ENCODE results near the gene PLIN1.

The PLIN1 gene

GRCh38 chr15:89664441-89665350 is 14.5 kb downstream of the PLIN1 start:
- peak overlapping the region; percentile 45 for H3K4me3 ChIP-seq (ENCODE audit: low read length)
- no peaks in the 10 kb centered on the region for H3K27me3 ChIP-seq (replicated peaks; ENCODE audit: control insufficient read depth, insufficient read depth, low read length)
- H3K9ac ChIP-seq (ENCODE audit: low read length): peak overlapping the region; percentile 82
- H3K4me1 ChIP-seq (ENCODE audit: control insufficient read depth, insufficient read depth, low read length): peaks cover 48% of the 10 kb centered on the region
- H3K36me3 ChIP-seq (ENCODE audit: control insufficient read depth, insufficient read depth, low read length, severe bottlenecking): peaks cover 44% of the 10 kb centered on the region
- no peak for DNase-seq (ENCODE audit: low read depth)
- H3K9me3 ChIP-seq (ENCODE audit: control insufficient read depth, low read length): no peaks in the 10 kb centered on the region

GRCh38 chr15:89662893-89663626 is 16.1 kb downstream of the PLIN1 start:
- H3K4me1 ChIP-seq (ENCODE audit: control insufficient read depth, insufficient read depth, low read length): peaks cover 40% of the 10 kb centered on the region
- H3K36me3 ChIP-seq (ENCODE audit: control insufficient read depth, insufficient read depth, low read length, severe bottlenecking): peaks cover 28% of the 10 kb centered on the region
- no peaks in the 10 kb centered on the region for H3K9me3 ChIP-seq (ENCODE audit: control insufficient read depth, low read length)
- H3K9ac ChIP-seq (ENCODE audit: low read length): peak overlapping the region; percentile 87
- DNase-seq (ENCODE audit: low read depth): peak; percentile 83
- no peaks in the 10 kb centered on the region for H3K27me3 ChIP-seq (replicated peaks; ENCODE audit: control insufficient read depth, insufficient read depth, low read length)
- H3K4me3 ChIP-seq (ENCODE audit: low read length): peak overlapping the region; percentile 69

GRCh38 chr15:89660556-89660955 is 18.6 kb downstream of the PLIN1 start:
- Histone ChIP-seq H3K27me3 (replicated peaks; ENCODE audit: control insufficient read depth, insufficient read depth, low read length) (no peaks in the 10 kb centered on the region), H3K9me3 (ENCODE audit: control insufficient read depth, low read length) (no peaks in the 10 kb centered on the region), H3K36me3 (ENCODE audit: control insufficient read depth, insufficient read depth, low read length, severe bottlenecking) (peaks cover 10% of the 10 kb centered on the region), H3K4me3 (ENCODE audit: low read length) (no peak overlapping the region), H3K4me1 (ENCODE audit: control insufficient read depth, insufficient read depth, low read length) (peaks cover 40% of the 10 kb centered on the region), H3K9ac (ENCODE audit: low read length) (no peak overlapping the region)
- DNase-seq (ENCODE audit: low read depth): no peak

- peaks cover 34% of the 10 kb centered on the region for H3K4me1 ChIP-seq (ENCODE audit: control insufficient read depth, insufficient read depth, low read length)
- DNase-seq (ENCODE audit: low read depth): no peak
- H3K4me3 ChIP-seq (ENCODE audit: low read length): no peak overlapping the region
- no peaks in the 10 kb centered on the region for H3K9me3 ChIP-seq (ENCODE audit: control insufficient read depth, low read length)
- H3K27me3 ChIP-seq (replicated peaks; ENCODE audit: control insufficient read depth, insufficient read depth, low read length): no peaks in the 10 kb centered on the region
- peaks cover 1% of the 10 kb centered on the region for H3K36me3 ChIP-seq (ENCODE audit: control insufficient read depth, insufficient read depth, low read length, severe bottlenecking)
- no peak overlapping the region for H3K9ac ChIP-seq (ENCODE audit: low read length)
Observed at GRCh38 chr15:89659295-89659694, 19.9 kb downstream of the PLIN1 start.

GRCh38 chr15:89657686-89658200 is 21.4 kb downstream of the PLIN1 start:
- Histone ChIP-seq H3K36me3 (ENCODE audit: control insufficient read depth, insufficient read depth, low read length, severe bottlenecking) (no peaks in the 10 kb centered on the region), H3K9ac (ENCODE audit: low read length) (peak overlapping the region; percentile 23), H3K27me3 (replicated peaks; ENCODE audit: control insufficient read depth, insufficient read depth, low read length) (no peaks in the 10 kb centered on the region), H3K4me1 (ENCODE audit: control insufficient read depth, insufficient read depth, low read length) (peaks cover 33% of the 10 kb centered on the region), H3K4me3 (ENCODE audit: low read length) (no peak overlapping the region), H3K9me3 (ENCODE audit: control insufficient read depth, low read length) (no peaks in the 10 kb centered on the region)
- DNase-seq (ENCODE audit: low read depth): no peak

- H3K27me3 ChIP-seq (replicated peaks; ENCODE audit: control insufficient read depth, insufficient read depth, low read length): no peaks in the 10 kb centered on the region
- H3K36me3 ChIP-seq (ENCODE audit: control insufficient read depth, insufficient read depth, low read length, severe bottlenecking): peaks cover 14% of the 10 kb centered on the region
- H3K4me1 ChIP-seq (ENCODE audit: control insufficient read depth, insufficient read depth, low read length): peaks cover 32% of the 10 kb centered on the region
- DNase-seq (ENCODE audit: low read depth): no peak
- peak overlapping the region; percentile 97 for H3K9ac ChIP-seq (ENCODE audit: low read length)
- H3K4me3 ChIP-seq (ENCODE audit: low read length): no peak overlapping the region
- H3K9me3 ChIP-seq (ENCODE audit: control insufficient read depth, low read length): no peaks in the 10 kb centered on the region
Observed at GRCh38 chr15:89656116-89656815, 22.9 kb downstream of the PLIN1 start.

GRCh38 chr15:89654847-89655805 is 24.0 kb downstream of the PLIN1 start, which contains the start of gene KIF7:
KIF7 (minus strand) TSS chr15:89655467; CDS start chr15:89652930, 2,537 bp downstream.
- DNase-seq (ENCODE audit: low read depth): peak; percentile 74
- Histone ChIP-seq H3K4me3 (ENCODE audit: low read length) (peak within 1 kb of the TSS; percentile 85), H3K9me3 (ENCODE audit: control insufficient read depth, low read length) (no peaks in the 10 kb centered on the region), H3K9ac (ENCODE audit: low read length) (peak within 1 kb of the TSS; percentile 97), H3K36me3 (ENCODE audit: control insufficient read depth, insufficient read depth, low read length, severe bottlenecking) (peaks cover 14% of the 10 kb centered on the region), H3K27me3 (replicated peaks; ENCODE audit: control insufficient read depth, insufficient read depth, low read length) (no peaks in the 10 kb centered on the region), H3K4me1 (ENCODE audit: control insufficient read depth, insufficient read depth, low read length) (peaks cover 27% of the 10 kb centered on the region)

- H3K27me3 ChIP-seq (replicated peaks; ENCODE audit: control insufficient read depth, insufficient read depth, low read length): no peaks in the 10 kb centered on the region
- H3K9me3 ChIP-seq (ENCODE audit: control insufficient read depth, low read length): no peaks in the 10 kb centered on the region
- DNase-seq (ENCODE audit: low read depth): peak; percentile 41
- H3K4me3 ChIP-seq (ENCODE audit: low read length): peak overlapping the region; percentile 85
- peaks cover 27% of the 10 kb centered on the region for H3K4me1 ChIP-seq (ENCODE audit: control insufficient read depth, insufficient read depth, low read length)
- peaks cover 22% of the 10 kb centered on the region for H3K36me3 ChIP-seq (ENCODE audit: control insufficient read depth, insufficient read depth, low read length, severe bottlenecking)
- peak overlapping the region; percentile 97 for H3K9ac ChIP-seq (ENCODE audit: low read length)
Observed at GRCh38 chr15:89654301-89654761, 24.8 kb downstream of the PLIN1 start.

GRCh38 chr15:89653578-89653977 is 25.6 kb downstream of the PLIN1 start:
- H3K9ac ChIP-seq (ENCODE audit: low read length): peak overlapping the region; percentile 58
- H3K27me3 ChIP-seq (replicated peaks; ENCODE audit: control insufficient read depth, insufficient read depth, low read length): no peaks in the 10 kb centered on the region
- peak overlapping the region; percentile 85 for H3K4me3 ChIP-seq (ENCODE audit: low read length)
- no peaks in the 10 kb centered on the region for H3K9me3 ChIP-seq (ENCODE audit: control insufficient read depth, low read length)
- peaks cover 28% of the 10 kb centered on the region for H3K36me3 ChIP-seq (ENCODE audit: control insufficient read depth, insufficient read depth, low read length, severe bottlenecking)
- peaks cover 27% of the 10 kb centered on the region for H3K4me1 ChIP-seq (ENCODE audit: control insufficient read depth, insufficient read depth, low read length)
- DNase-seq (ENCODE audit: low read depth): no peak

- Histone ChIP-seq H3K4me3 (ENCODE audit: low read length) (no peak overlapping the region), H3K4me1 (ENCODE audit: control insufficient read depth, insufficient read depth, low read length) (peaks cover 22% of the 10 kb centered on the region), H3K36me3 (ENCODE audit: control insufficient read depth, insufficient read depth, low read length, severe bottlenecking) (peaks cover 33% of the 10 kb centered on the region), H3K27me3 (replicated peaks; ENCODE audit: control insufficient read depth, insufficient read depth, low read length) (no peaks in the 10 kb centered on the region), H3K9ac (ENCODE audit: low read length) (peak overlapping the region; percentile 58), H3K9me3 (ENCODE audit: control insufficient read depth, low read length) (no peaks in the 10 kb centered on the region)
- DNase-seq (ENCODE audit: low read depth): no peak
Observed at GRCh38 chr15:89652666-89653065, 26.5 kb downstream of the PLIN1 start.
